H1 (cell line): Measurements from ENCODE around the gene MAPK14. TPM values are rescaled to one million over a fixed set of nuclear protein-coding genes. Genes with fewer than 3 reads are reported as not detected.

ENCODE experiments used
- CTCF ChIA-PET: fragments of 300-600 bp; sonication (Branson Sonifier 250); formaldehyde crosslinking; loops from one replicate; lab custom pipeline; 2021; ENCODE audit not compliant: partially characterized antibody; lab: Charles Lee
- POLR2A ChIA-PET: fragments of 300-600 bp; sonication (Branson Sonifier 250); formaldehyde crosslinking; loops from one replicate; lab custom pipeline; 2021; ENCODE audit warnings: inconsistent platforms; ENCODE audit not compliant: partially characterized antibody; lab: Charles Lee
- DNase-seq, 2 experiments: peaks; one replicate each; pipeline versions ENCODE4 v3.0.0 to v3.0.0-alpha.2; 2010 to 2022; ENCODE audit warnings: low spot score in 2 of 2, low read depth in 1 of 2, mixed read lengths in 1 of 2
- FAIRE-seq: peaks from 2 replicates; lab custom pipeline; 2011; peaks lifted over from hg19 to GRCh38; lab: Jason Lieb, UNC
- H2AFZ ChIP-seq: 2 replicates; pipeline ENCODE4 v1.8.1; 2012; ENCODE audit warnings: low read length, inconsistent platforms
- H2AK5ac ChIP-seq: 2 replicates; pipeline ENCODE4 v1.6.1; 2013; ENCODE audit warnings: low read depth, low read length
- H2BK120ac ChIP-seq: replicated peaks from 2 replicates; pipeline ENCODE3; 2013; ENCODE audit warnings: low read depth, low read length, inconsistent platforms
- H2BK12ac ChIP-seq: 2 replicates; pipeline ENCODE4 v1.6.1; 2013; ENCODE audit warnings: low read depth, low read length
- H2BK15ac ChIP-seq: 2 replicates; pipeline ENCODE4 v1.6.1; 2013; ENCODE audit warnings: low read length
- H2BK20ac ChIP-seq: 2 replicates; pipeline ENCODE4 v1.6.1; 2013; ENCODE audit warnings: low read length
- H2BK5ac ChIP-seq: 2 replicates; pipeline ENCODE4 v1.6.1; 2013; ENCODE audit warnings: low read depth, low read length
- H3K14ac ChIP-seq: 2 replicates; pipeline ENCODE4 v1.6.1; 2013; ENCODE audit warnings: inconsistent platforms; ENCODE audit not compliant: insufficient read length
- H3K18ac ChIP-seq: 2 replicates; pipeline ENCODE4 v1.6.1; 2013; ENCODE audit warnings: low read length; ENCODE audit errors: extremely low read depth
- H3K23ac ChIP-seq: 2 replicates; pipeline ENCODE4 v1.6.1; 2013; ENCODE audit warnings: inconsistent platforms; ENCODE audit not compliant: insufficient read length
- H3K23me2 ChIP-seq: 2 replicates; pipeline ENCODE4 v1.6.1; 2013; ENCODE audit warnings: low read depth, low read length
- H3K27ac ChIP-seq: 2 replicates; pipeline ENCODE4 v1.6.1; 2011; ENCODE audit warnings: low read depth, low read length, inconsistent platforms
- H3K27me3 ChIP-seq, 4 experiments: replicated peaks in 1 of 4; 1 replicate in 1 of 4; 2 replicates in 3 of 4; pipeline versions ENCODE4 v1.6.1 to v1.8.1; 2011 to 2013; ENCODE audit warnings: low read length in 3 of 4, mild to moderate bottlenecking in 3 of 4, inconsistent platforms in 2 of 4, mixed read lengths in 2 of 4, moderate library complexity in 1 of 4; ENCODE audit not compliant: control insufficient read depth in 3 of 4, insufficient read depth in 3 of 4; ENCODE audit errors: extremely low read depth in 1 of 4
- H3K36me3 ChIP-seq, 4 experiments: 2 replicates each; pipeline versions ENCODE4 v1.6.1 to v1.8.1; 2011 to 2013; ENCODE audit warnings: mild to moderate bottlenecking in 4 of 4, low read length in 3 of 4, moderate library complexity in 2 of 4, control low read depth in 1 of 4, inconsistent platforms in 1 of 4; ENCODE audit not compliant: insufficient read depth in 4 of 4, control insufficient read depth in 2 of 4
- H3K4ac ChIP-seq: replicated peaks from 2 replicates; pipeline ENCODE3; 2013; ENCODE audit warnings: low read length, low read depth, mixed read lengths, inconsistent platforms; ENCODE audit not compliant: insufficient read length
- H3K4me1 ChIP-seq, 4 experiments: replicated peaks in 1 of 4; 1 replicate in 1 of 4; 2 replicates in 3 of 4; pipeline versions ENCODE4 v1.6.1 to v1.8.1; 2011 to 2013; ENCODE audit warnings: low read length in 3 of 4, inconsistent platforms in 2 of 4, mixed read lengths in 1 of 4; ENCODE audit not compliant: insufficient read depth in 4 of 4, control insufficient read depth in 3 of 4
- H3K4me2 ChIP-seq, 2 experiments: 2 replicates each; pipeline versions ENCODE4 v1.6.1 to v1.8.1; 2011 to 2013; ENCODE audit warnings: low read depth in 2 of 2, low read length in 2 of 2, control low read depth in 1 of 2, inconsistent platforms in 1 of 2, mild to moderate bottlenecking in 1 of 2; ENCODE audit not compliant: insufficient read depth in 1 of 2
- H3K4me3 ChIP-seq, 4 experiments: fragments of 200-600, 300-600 bp in 1 of 4; sonication (generic), shearing (Covaris generic), sonication (Bioruptor Twin) in 1 of 4; 2 replicates each; pipeline versions ENCODE4 v1.5.1 to v1.8.1; 2011 to 2016; ENCODE audit warnings: low read length in 4 of 4, low read depth in 3 of 4, control low read depth in 2 of 4, inconsistent platforms in 2 of 4, mild to moderate bottlenecking in 2 of 4, mixed read lengths in 1 of 4, moderate library complexity in 1 of 4; ENCODE audit not compliant: insufficient read depth in 2 of 4; ENCODE audit errors: extremely low read depth in 1 of 4
- H3K56ac ChIP-seq: replicated peaks from 2 replicates; pipeline ENCODE3; 2013; ENCODE audit warnings: low read depth, mild to moderate bottlenecking, mixed read lengths, low read length, inconsistent platforms; ENCODE audit not compliant: insufficient read length
- H3K79me1 ChIP-seq: 2 replicates; pipeline ENCODE4 v1.6.1; 2013; ENCODE audit warnings: low read depth, low read length, control low read depth
- H3K79me2 ChIP-seq, 2 experiments: 2 replicates each; pipeline versions ENCODE4 v1.6.1 to v1.8.1; 2012 to 2013; ENCODE audit warnings: low read length in 2 of 2, mild to moderate bottlenecking in 2 of 2, inconsistent platforms in 1 of 2; ENCODE audit not compliant: insufficient read depth in 2 of 2, control insufficient read depth in 1 of 2
- H3K9ac ChIP-seq, 4 experiments: replicated peaks in 1 of 4; 1 replicate in 1 of 4; 2 replicates in 3 of 4; pipeline versions ENCODE4 v1.6.1 to v1.8.1; 2011 to 2013; ENCODE audit warnings: low read depth in 3 of 4, low read length in 3 of 4, control low read depth in 2 of 4, mild to moderate bottlenecking in 2 of 4, moderate library complexity in 2 of 4, inconsistent platforms in 1 of 4; ENCODE audit errors: extremely low read depth in 1 of 4
- H3K9me3 ChIP-seq, 2 experiments: 2 replicates each; pipeline versions ENCODE4 v1.6.1 to v1.8.1; 2012 to 2013; ENCODE audit warnings: mild to moderate bottlenecking in 2 of 2, moderate library complexity in 2 of 2, control low read depth in 1 of 2, inconsistent platforms in 1 of 2, low read depth in 1 of 2, low read length in 1 of 2, mixed read lengths in 1 of 2; ENCODE audit not compliant: insufficient read depth in 2 of 2
- H4K20me1 ChIP-seq, 2 experiments: replicated peaks in 1 of 2; 2 replicates each; pipeline versions ENCODE3 to v1.8.1; 2011 to 2013; ENCODE audit warnings: inconsistent platforms in 2 of 2, low read length in 2 of 2, mild to moderate bottlenecking in 1 of 2; ENCODE audit not compliant: insufficient read depth in 2 of 2, control insufficient read depth in 1 of 2
- H4K5ac ChIP-seq: 2 replicates; pipeline ENCODE4 v1.6.1; 2013; ENCODE audit warnings: low read length, low read depth, mixed read lengths, inconsistent platforms; ENCODE audit not compliant: insufficient read length
- H4K8ac ChIP-seq: 2 replicates; pipeline ENCODE4 v1.8.0; 2013; ENCODE audit warnings: mild to moderate bottlenecking, moderate library complexity, low read length, inconsistent platforms; ENCODE audit not compliant: insufficient read depth; ENCODE audit errors: extremely low read depth
- H4K91ac ChIP-seq: replicated peaks from 2 replicates; pipeline ENCODE3; 2013; ENCODE audit warnings: low read length, mixed read lengths, inconsistent platforms; ENCODE audit not compliant: insufficient read length
- ASH2L ChIP-seq: fragments of 200-600, 300-600 bp; sonication (generic); IDR thresholded peaks from one replicate; pipeline ENCODE4 v1.7.1; 2017; ENCODE audit warnings: low read length
- EGR1 ChIP-seq: IDR thresholded peaks from 2 replicates; pipeline ENCODE4 v1.6.1; 2011; ENCODE audit warnings: low read depth, low read length, borderline replicate concordance
- JUN ChIP-seq: IDR thresholded peaks from 2 replicates; pipeline ENCODE4 v1.6.1; 2011; ENCODE audit warnings: low read depth, mild to moderate bottlenecking, improper control_type of control experiment, low read length
- JUND ChIP-seq: IDR thresholded peaks from 2 replicates; pipeline ENCODE4 v1.6.1; 2011; ENCODE audit warnings: mild to moderate bottlenecking, improper control_type of control experiment, low read length
- NRF1 ChIP-seq: IDR thresholded peaks from 2 replicates; pipeline ENCODE4 v1.6.1; 2011; ENCODE audit warnings: mild to moderate bottlenecking, low read depth, low read length, improper control_type of control experiment
- RNF2 ChIP-seq: fragments of 200-900, 300-1000 bp; sonication (generic); IDR thresholded peaks from 2 replicates; pipeline ENCODE4 v1.7.1; 2016; ENCODE audit warnings: borderline replicate concordance, low read depth, mild to moderate bottlenecking, antibody characterized with exemption, low read length; ENCODE audit not compliant: poor library complexity, severe bottlenecking; ENCODE audit errors: missing control alignments
- SAP30 ChIP-seq: fragments of 300-600 bp; sonication (generic); IDR thresholded peaks from 2 replicates; pipeline ENCODE4 v1.7.1; 2012; ENCODE audit warnings: low read length, moderate library complexity, mild to moderate bottlenecking, inconsistent platforms; ENCODE audit not compliant: insufficient read depth, insufficient replicate concordance
- SIN3A ChIP-seq, 2 experiments: IDR thresholded peaks in 1 of 2; conservative IDR thresholded peaks in 1 of 2; 2 replicates each; pipeline ENCODE4 v1.6.1; 2011 to 2012; ENCODE audit warnings: low read length in 2 of 2, improper control_type of control experiment in 1 of 2, low read depth in 1 of 2, mild to moderate bottlenecking in 1 of 2
- SP1 ChIP-seq: IDR thresholded peaks from 2 replicates; pipeline ENCODE4 v1.6.1; 2011; ENCODE audit warnings: low read depth, low read length
- SP2 ChIP-seq: IDR thresholded peaks from 2 replicates; pipeline ENCODE4 v1.6.1; 2012; ENCODE audit warnings: mild to moderate bottlenecking, low read length, inconsistent platforms
- TCF12 ChIP-seq: IDR thresholded peaks from 2 replicates; pipeline ENCODE4 v1.6.1; 2011; ENCODE audit warnings: low read depth, mild to moderate bottlenecking, low read length
- ZNF274 ChIP-seq: IDR thresholded peaks from 2 replicates; pipeline ENCODE4 v1.7.0; 2012; ENCODE audit warnings: low read length, borderline replicate concordance; ENCODE audit errors: extremely low read depth
- polyA plus RNA-seq, 7 experiments: library from polyadenylated mRNA; depleted of rRNA in 3 of 7; stranded (reverse) in 5 of 7; unstranded in 2 of 7; fragments of >200 nt in 5 of 7; fragments of 200-250 nt in 2 of 7; gene quantifications; 1 replicate in 5 of 7; 2 replicates in 1 of 7; 4 replicates in 1 of 7; pipeline versions ENCODE4 v1.2.1 to v1.2.3, GENCODE V29; 2011 to 2013; ENCODE audit warnings: missing spikeins in 2 of 7, mixed read lengths in 2 of 7
- total RNA-seq: library from RNA; stranded (reverse); fragmentation: NEBNext Ultra II Directional; extraction: Animal tissue kit (Norgen Biotek cat#: 25700); gene quantifications from 2 replicates; pipeline ENCODE4 v1.2.1, GENCODE V29; 2021
- TF ChIP-seq, protein P1 (sequence below): IDR thresholded peaks from 2 replicates; pipeline ENCODE4 v1.6.1; 2011; ENCODE audit warnings: low read length, improper control_type of control experiment

The MAPK14 gene
- total and polyA plus RNA-seq, 2 of the 8 experiments (the other 6 are each of a cell fraction or from before 2014, with no cell fraction given), result 18.1 to 39.3 TPM

DNA sequence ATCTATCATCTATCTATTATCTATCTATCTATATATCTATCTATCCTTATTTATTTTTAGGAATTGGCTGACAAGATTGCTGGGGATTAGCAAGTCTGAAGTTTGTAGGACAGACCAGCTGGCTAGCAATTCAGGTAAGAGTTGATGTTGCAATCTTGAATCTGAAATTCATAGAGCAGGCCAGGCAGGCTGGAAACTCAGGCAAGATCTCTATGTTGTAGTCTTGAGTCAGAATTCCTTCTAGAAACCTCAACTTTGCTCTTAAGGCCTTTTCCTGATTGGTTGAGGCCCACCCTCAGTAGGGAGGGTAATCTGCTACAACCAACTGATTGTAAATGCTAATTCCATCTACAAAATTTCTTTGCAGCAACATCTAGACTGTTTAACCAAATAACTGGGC is 121.9 kb downstream of the MAPK14 start:
- no peak overlapping the region for H4K5ac ChIP-seq
- H3K79me1 ChIP-seq, result no peaks in the 10 kb centered on the region
- H2BK20ac ChIP-seq, result no peak overlapping the region
- H3K18ac ChIP-seq, result no peak overlapping the region
- H2BK12ac ChIP-seq, result no peak overlapping the region
- H3K36me3 ChIP-seq, result no peaks in the 10 kb centered on the region
- H4K8ac ChIP-seq, result no peak overlapping the region
- H3K9me3 ChIP-seq, result peaks cover 0 to 3% of the 10 kb centered on the region in 2 experiments; a peak in 1 of 4 replicates
- H3K23me2 ChIP-seq, result no peaks in the 10 kb centered on the region
- H3K9ac ChIP-seq, result no peak overlapping the region
- H4K20me1 ChIP-seq, result no peaks in the 10 kb centered on the region
- H3K23ac ChIP-seq, result no peak overlapping the region
- no peak overlapping the region for H2BK120ac ChIP-seq
- POLR2A ChIA-PET, result interaction anchor here (1.4 kb wide), 1 partner anchor 10 kb away, joined by 4 read pairs; no protein-coding TSS in a partner anchor
- TF ChIP-seq SP1 (no peak), EGR1 (no peak), NRF1 (no peak), SP2 (no peak), ASH2L (no peak), RNF2 (no peak), ZNF274 (no peak), SIN3A (conservative IDR thresholded peaks at IDR 0.05 in 1 of 2, IDR thresholded peaks at IDR 0.05 in 1 of 2; ENCODE audit: low read depth in 1 of 2, low read length in 2 of 2) (no peak), TCF12 (no peak), SAP30 (no peak), JUN (no peak), JUND (no peak)
- TF ChIP-seq, protein P1, sequence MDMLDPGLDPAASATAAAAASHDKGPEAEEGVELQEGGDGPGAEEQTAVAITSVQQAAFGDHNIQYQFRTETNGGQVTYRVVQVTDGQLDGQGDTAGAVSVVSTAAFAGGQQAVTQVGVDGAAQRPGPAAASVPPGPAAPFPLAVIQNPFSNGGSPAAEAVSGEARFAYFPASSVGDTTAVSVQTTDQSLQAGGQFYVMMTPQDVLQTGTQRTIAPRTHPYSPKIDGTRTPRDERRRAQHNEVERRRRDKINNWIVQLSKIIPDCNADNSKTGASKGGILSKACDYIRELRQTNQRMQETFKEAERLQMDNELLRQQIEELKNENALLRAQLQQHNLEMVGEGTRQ, result no peak
- TF ChIP-seq, all 59 proteins: peak for 0
- no peak overlapping the region for H2BK5ac ChIP-seq
- no peak overlapping the region for H4K91ac ChIP-seq
- no peak overlapping the region for H3K56ac ChIP-seq
- CTCF ChIA-PET, result interaction anchor here (2.7 kb wide), 1 partner anchor 10 kb away, joined by 12 read pairs; no protein-coding TSS in a partner anchor
- H2AFZ ChIP-seq, result no peak overlapping the region
- no peak for DNase-seq
- H3K4me1 ChIP-seq, result no peaks in the 10 kb centered on the region
- no peak overlapping the region for H3K4me3 ChIP-seq
- H3K27me3 ChIP-seq, result no peaks in the 10 kb centered on the region
- no peak for FAIRE-seq
- no peak overlapping the region for H2BK15ac ChIP-seq
- no peak overlapping the region for H2AK5ac ChIP-seq
- no peaks in the 10 kb centered on the region for H3K79me2 ChIP-seq
- no peak overlapping the region for H3K14ac ChIP-seq
- H3K4ac ChIP-seq, result no peak overlapping the region
- H3K4me2 ChIP-seq, result no peak overlapping the region
- H3K27ac ChIP-seq, result no peak overlapping the region
